ENCODE results near the gene PFKFB3. TPM values are rescaled to one million over a fixed set of nuclear protein-coding genes. Genes with fewer than 3 reads are reported as not detected.

PFKFB3 gene
- total RNA-seq, 1 donor from 2014 or later, result 64.5 TPM

DNA sequence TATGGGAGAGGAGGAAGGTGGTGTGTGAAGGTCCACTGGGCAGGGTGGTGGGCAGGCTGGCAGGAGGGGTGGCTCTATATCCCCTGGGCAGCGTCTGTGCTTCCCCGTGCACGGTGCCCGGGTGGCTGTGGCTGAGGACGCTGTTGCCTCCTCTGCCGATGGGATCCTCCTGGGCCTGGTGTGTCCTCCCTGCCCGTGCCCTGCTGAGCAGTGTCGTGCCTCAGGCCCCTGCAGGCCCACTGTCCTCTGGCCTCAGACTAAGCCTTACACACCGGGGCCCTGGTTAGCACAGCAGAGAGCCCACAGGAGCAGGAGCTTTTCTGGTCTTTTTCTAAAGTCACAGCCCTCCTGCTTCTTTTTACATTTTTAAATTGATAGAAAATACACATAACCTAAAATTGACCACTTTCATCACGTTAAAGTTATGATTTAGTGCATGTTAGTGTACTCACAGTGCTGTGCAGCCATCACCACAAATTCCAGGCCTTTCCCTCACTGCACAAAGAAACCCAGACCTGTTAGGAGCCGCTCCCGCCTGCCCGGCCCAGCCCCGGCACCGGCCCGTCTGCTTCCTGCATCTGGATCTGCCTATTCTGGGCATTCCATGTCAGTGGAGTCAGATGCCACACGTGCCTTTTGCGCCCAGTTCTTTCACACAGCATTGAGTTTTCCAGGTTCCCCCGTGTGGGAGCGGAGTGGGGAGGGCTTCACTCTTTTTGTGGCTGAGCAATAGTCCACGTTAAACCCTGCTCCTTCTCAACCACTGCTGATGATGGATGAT lies 19.4 kb downstream of the PFKFB3 start:
- Mint-ChIP-seq H3K36me3 (ENCODE audit: insufficient read depth) (peaks cover 25% of the 10 kb centered on the region), H3K27ac (no peak overlapping the region), H3K4me1 (ENCODE audit: low read depth) (no peaks in the 10 kb centered on the region), H3K27me3 (no peaks in the 10 kb centered on the region), H3K4me3 (ENCODE audit: low read depth) (no peak overlapping the region), H3K9me3 (ENCODE audit: low read depth) (no peaks in the 10 kb centered on the region)
- TF ChIP-seq, protein P1, sequence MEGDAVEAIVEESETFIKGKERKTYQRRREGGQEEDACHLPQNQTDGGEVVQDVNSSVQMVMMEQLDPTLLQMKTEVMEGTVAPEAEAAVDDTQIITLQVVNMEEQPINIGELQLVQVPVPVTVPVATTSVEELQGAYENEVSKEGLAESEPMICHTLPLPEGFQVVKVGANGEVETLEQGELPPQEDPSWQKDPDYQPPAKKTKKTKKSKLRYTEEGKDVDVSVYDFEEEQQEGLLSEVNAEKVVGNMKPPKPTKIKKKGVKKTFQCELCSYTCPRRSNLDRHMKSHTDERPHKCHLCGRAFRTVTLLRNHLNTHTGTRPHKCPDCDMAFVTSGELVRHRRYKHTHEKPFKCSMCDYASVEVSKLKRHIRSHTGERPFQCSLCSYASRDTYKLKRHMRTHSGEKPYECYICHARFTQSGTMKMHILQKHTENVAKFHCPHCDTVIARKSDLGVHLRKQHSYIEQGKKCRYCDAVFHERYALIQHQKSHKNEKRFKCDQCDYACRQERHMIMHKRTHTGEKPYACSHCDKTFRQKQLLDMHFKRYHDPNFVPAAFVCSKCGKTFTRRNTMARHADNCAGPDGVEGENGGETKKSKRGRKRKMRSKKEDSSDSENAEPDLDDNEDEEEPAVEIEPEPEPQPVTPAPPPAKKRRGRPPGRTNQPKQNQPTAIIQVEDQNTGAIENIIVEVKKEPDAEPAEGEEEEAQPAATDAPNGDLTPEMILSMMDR (IDR thresholded peaks at IDR 0.05; ENCODE audit: unreplicated experiment), result no peak
- DNase-seq (ENCODE audit: low spot score, unreplicated experiment), result no peak

- Mint-ChIP-seq H3K4me3 (ENCODE audit: low read depth) (no peak overlapping the region), H3K27ac (no peak overlapping the region), H3K36me3 (ENCODE audit: insufficient read depth) (peaks cover 24% of the 10 kb centered on the region), H3K27me3 (no peaks in the 10 kb centered on the region), H3K9me3 (ENCODE audit: low read depth) (no peaks in the 10 kb centered on the region), H3K4me1 (ENCODE audit: low read depth) (no peaks in the 10 kb centered on the region)
- TF ChIP-seq, protein P1 (IDR thresholded peaks at IDR 0.05; ENCODE audit: unreplicated experiment), result no peak
- no peak for DNase-seq (ENCODE audit: low spot score, unreplicated experiment)
These were observed 20.0 kb downstream of the PFKFB3 start for GRCh38 chr10:6222755-6223154.

GRCh38 chr10:6223981-6224380 lies 21.2 kb downstream of the PFKFB3 start:
- TF ChIP-seq, protein P1 (IDR thresholded peaks at IDR 0.05; ENCODE audit: unreplicated experiment), result no peak
- H3K4me1 Mint-ChIP-seq (ENCODE audit: low read depth), result no peaks in the 10 kb centered on the region
- peak overlapping the region; percentile 56 for H3K27ac Mint-ChIP-seq
- peaks cover 27% of the 10 kb centered on the region for H3K36me3 Mint-ChIP-seq (ENCODE audit: insufficient read depth)
- DNase-seq (ENCODE audit: low spot score, unreplicated experiment), result no peak
- no peaks in the 10 kb centered on the region for H3K9me3 Mint-ChIP-seq (ENCODE audit: low read depth)
- no peaks in the 10 kb centered on the region for H3K27me3 Mint-ChIP-seq
- H3K4me3 Mint-ChIP-seq (ENCODE audit: low read depth), result no peak overlapping the region

GRCh38 chr10:6224781-6225180 lies 22.0 kb downstream of the PFKFB3 start:
- peaks cover 24% of the 10 kb centered on the region for H3K36me3 Mint-ChIP-seq (ENCODE audit: insufficient read depth)
- no peaks in the 10 kb centered on the region for H3K27me3 Mint-ChIP-seq
- no peak overlapping the region for H3K27ac Mint-ChIP-seq

GRCh38 chr10:6225263-6225814 lies 22.6 kb downstream of the PFKFB3 start:
- DNase-seq (ENCODE audit: low spot score, unreplicated experiment), result no peak
- H3K27me3 Mint-ChIP-seq, result no peaks in the 10 kb centered on the region
- no peaks in the 10 kb centered on the region for H3K9me3 Mint-ChIP-seq (ENCODE audit: low read depth)
- TF ChIP-seq, protein P1 (IDR thresholded peaks at IDR 0.05; ENCODE audit: unreplicated experiment), result no peak
- H3K27ac Mint-ChIP-seq, result peak overlapping the region; percentile 43
- H3K36me3 Mint-ChIP-seq (ENCODE audit: insufficient read depth), result peaks cover 27% of the 10 kb centered on the region
- no peaks in the 10 kb centered on the region for H3K4me1 Mint-ChIP-seq (ENCODE audit: low read depth)
- H3K4me3 Mint-ChIP-seq (ENCODE audit: low read depth), result no peak overlapping the region

More at GRCh38 chr10:6224781-6225180, 22.0 kb downstream of the PFKFB3 start:
- H3K4me3 Mint-ChIP-seq (ENCODE audit: low read depth), result no peak overlapping the region
- DNase-seq (ENCODE audit: low spot score, unreplicated experiment), result no peak
- TF ChIP-seq, protein P1 (IDR thresholded peaks at IDR 0.05; ENCODE audit: unreplicated experiment), result no peak
- no peaks in the 10 kb centered on the region for H3K4me1 Mint-ChIP-seq (ENCODE audit: low read depth)
- no peaks in the 10 kb centered on the region for H3K9me3 Mint-ChIP-seq (ENCODE audit: low read depth)

Data from progenitor cell of endocrine pancreas (in vitro differentiated cells).